ENCODE results near the gene TMEM107. TPM values are rescaled to one million over a fixed set of nuclear protein-coding genes. Genes with fewer than 3 reads are reported as not detected.

Gene TMEM107
- total and polyA plus RNA-seq, 4 experiments from 2014 or later = 25.0 to 43.7 (median 33.9) TPM

GRCh38 chr17:8162997-8163977 is 12.9 kb downstream of the TMEM107 start:
- H3K27ac ChIP-seq (ENCODE audit: low read depth, low read length) = peak overlapping the region; percentile 100
- H3K36me3 Mint-ChIP-seq = peaks cover 24 to 42% of the 10 kb centered on the region in 2 donors
- intact Hi-C loops (cut with micrococcal nuclease) = no loop called here
- peak overlapping the region; percentile 95 to 99 (median 98) for H3K27ac Mint-ChIP-seq
- H3K4me3 Mint-ChIP-seq = peak overlapping the region; percentile 83 to 93 (median 90)
- H3K4me3 ChIP-seq (ENCODE audit: low read length in 2 of 2) = peak overlapping the region; percentile 50 to 98
- H3K36me3 ChIP-seq (ENCODE audit: insufficient read depth, low read length) = peaks cover 28% of the 10 kb centered on the region
- peaks cover 0 to 1% (median 0%) of the 10 kb centered on the region in 8 donors for H3K9me3 Mint-ChIP-seq
- no peaks in the 10 kb centered on the region for H3K9me3 ChIP-seq (ENCODE audit: control insufficient read depth in 1 of 2, low read length in 2 of 2)
- no peaks in the 10 kb centered on the region for H3K27me3 Mint-ChIP-seq
- peak in 2 of 5 donors; percentile 28 to 56 for DNase-seq
- H3K27me3 ChIP-seq (ENCODE audit: insufficient read depth, low read length) = no peaks in the 10 kb centered on the region
- peaks cover 62% of the 10 kb centered on the region for H3K4me1 ChIP-seq (ENCODE audit: insufficient read depth, low read length)
- ChIA-PET CTCF (ENCODE audit: partially characterized antibody) (interaction anchor here (0.7 to 2.4 kb wide), 7 partner anchors 10 to 138 kb away, joined by 4 to 8 read pairs (median 5); no protein-coding TSS in a partner anchor), POLR2A (ENCODE audit: partially characterized antibody) (interaction anchor here (0.6 to 23.4 kb wide), 23 partner anchors 9 to 580 kb away, joined by 3 to 1074 read pairs (median 6); partner anchors contain the start of genes ALOXE3, AURKB, BORCS6 and CTC1)
- peaks cover 47 to 65% (median 54%) of the 10 kb centered on the region in 4 donors for H3K4me1 Mint-ChIP-seq

GRCh38 chr17:8162233-8162996 is 13.8 kb downstream of the TMEM107 start, which contains the start of gene VAMP2:
Gene VAMP2, minus strand, starts transcription at chr17:8162948. Its CDS starts 69 bp downstream, at chr17:8162879.
- peaks cover 24 to 42% of the 10 kb centered on the region in 2 donors for H3K36me3 Mint-ChIP-seq
- H3K36me3 ChIP-seq (ENCODE audit: insufficient read depth, low read length) = peaks cover 30% of the 10 kb centered on the region
- DNase-seq = peak; percentile 84 to 90 (median 89)
- no peaks in the 10 kb centered on the region for H3K27me3 ChIP-seq (ENCODE audit: insufficient read depth, low read length)
- H3K4me1 ChIP-seq (ENCODE audit: insufficient read depth, low read length) = peaks cover 68% of the 10 kb centered on the region
- no peaks in the 10 kb centered on the region for H3K27me3 Mint-ChIP-seq
- H3K27ac ChIP-seq (ENCODE audit: low read depth, low read length) = peak within 1 kb of the TSS; percentile 100
- peak within 1 kb of the TSS; percentile 95 to 99 (median 98) for H3K27ac Mint-ChIP-seq
- ChIA-PET CTCF (ENCODE audit: partially characterized antibody) (interaction anchor here (1.1 to 2.4 kb wide), 4 partner anchors 14 to 138 kb away, joined by 5 to 8 read pairs (median 5); partner anchors contain the start of gene TMEM107), POLR2A (ENCODE audit: partially characterized antibody) (interaction anchor here (1.1 to 23.4 kb wide), 10 partner anchors 8 to 133 kb away, joined by 3 to 1074 read pairs (median 38); partner anchors contain the start of genes BORCS6, CTC1, PER1 and PFAS)
- intact Hi-C loops (cut with micrococcal nuclease) = no loop called here
- H3K9me3 Mint-ChIP-seq = peaks cover 0 to 1% (median 0%) of the 10 kb centered on the region in 8 donors
- H3K9me3 ChIP-seq (ENCODE audit: control insufficient read depth in 1 of 2, low read length in 2 of 2) = no peaks in the 10 kb centered on the region
- H3K4me3 Mint-ChIP-seq = peak within 1 kb of the TSS; percentile 91 to 93 (median 91)
- H3K4me3 ChIP-seq (ENCODE audit: low read length in 2 of 2) = peak within 1 kb of the TSS; percentile 80 to 98
- peaks cover 47 to 66% (median 53%) of the 10 kb centered on the region in 4 donors for H3K4me1 Mint-ChIP-seq

- peak in 3 of 5 donors; percentile 20 to 57 (median 31) for DNase-seq
- H3K27ac ChIP-seq (ENCODE audit: low read depth, low read length) = peak overlapping the region; percentile 100
- H3K36me3 ChIP-seq (ENCODE audit: insufficient read depth, low read length) = peaks cover 30% of the 10 kb centered on the region
- no peaks in the 10 kb centered on the region for H3K27me3 ChIP-seq (ENCODE audit: insufficient read depth, low read length)
- Mint-ChIP-seq H3K4me1 (peaks cover 44 to 64% (median 53%) of the 10 kb centered on the region in 4 donors), H3K27me3 (no peaks in the 10 kb centered on the region), H3K9me3 (peaks cover 0 to 1% (median 0%) of the 10 kb centered on the region in 8 donors), H3K36me3 (peaks cover 24 to 42% of the 10 kb centered on the region in 2 donors), H3K27ac (peak overlapping the region; percentile 93 to 98 (median 96)), H3K4me3 (peak overlapping the region; percentile 91 to 93 (median 91))
- peak overlapping the region; percentile 80 to 98 for H3K4me3 ChIP-seq (ENCODE audit: low read length in 2 of 2)
- CTCF ChIA-PET (ENCODE audit: partially characterized antibody) = interaction anchor here (0.6 to 6.1 kb wide), 9 partner anchors 12 to 139 kb away, joined by 3 to 38 read pairs (median 5); partner anchors contain the start of genes ALOXE3 and TMEM107
- peaks cover 75% of the 10 kb centered on the region for H3K4me1 ChIP-seq (ENCODE audit: insufficient read depth, low read length)
- POLR2A ChIA-PET (ENCODE audit: partially characterized antibody) = interaction anchor here (0.9 to 23.4 kb wide), 13 partner anchors 7 to 134 kb away, joined by 3 to 1074 read pairs (median 34); partner anchors contain the start of genes ALOXE3, BORCS6, CTC1 and HES7
- H3K9me3 ChIP-seq (ENCODE audit: control insufficient read depth in 1 of 2, low read length in 2 of 2) = no peaks in the 10 kb centered on the region
- intact Hi-C loops (cut with micrococcal nuclease) = no loop called here
Observed at GRCh38 chr17:8161289-8162232, 14.6 kb downstream of the TMEM107 start.

- Mint-ChIP-seq H3K27ac (peak overlapping the region; percentile 93 to 98 (median 96)), H3K4me1 (peaks cover 43 to 61% (median 53%) of the 10 kb centered on the region in 4 donors), H3K9me3 (peaks cover 0 to 1% (median 0%) of the 10 kb centered on the region in 8 donors), H3K27me3 (no peaks in the 10 kb centered on the region), H3K4me3 (peak overlapping the region; percentile 91 to 93 (median 91)), H3K36me3 (peaks cover 24 to 42% of the 10 kb centered on the region in 2 donors)
- Histone ChIP-seq H3K4me3 (ENCODE audit: low read length in 2 of 2) (peak overlapping the region; percentile 80 to 98), H3K27ac (ENCODE audit: low read depth, low read length) (peak overlapping the region; percentile 100), H3K36me3 (ENCODE audit: insufficient read depth, low read length) (peaks cover 30% of the 10 kb centered on the region), H3K9me3 (ENCODE audit: control insufficient read depth in 1 of 2, low read length in 2 of 2) (no peaks in the 10 kb centered on the region), H3K4me1 (ENCODE audit: insufficient read depth, low read length) (peaks cover 77% of the 10 kb centered on the region), H3K27me3 (ENCODE audit: insufficient read depth, low read length) (no peaks in the 10 kb centered on the region)
- peak in 1 of 5 donors; percentile 66 for DNase-seq
- intact Hi-C loops (cut with micrococcal nuclease) = no loop called here
- POLR2A ChIA-PET (ENCODE audit: partially characterized antibody) = interaction anchor here (0.9 to 23.4 kb wide), 9 partner anchors 9 to 87 kb away, joined by 3 to 1074 read pairs (median 47); partner anchors contain the start of genes ALOXE3, BORCS6, CTC1 and HES7
- CTCF ChIA-PET (ENCODE audit: partially characterized antibody) = interaction anchor here (0.6 to 6.1 kb wide), 9 partner anchors 10 to 67 kb away, joined by 3 to 38 read pairs (median 5); partner anchors contain the start of genes ALOXE3 and TMEM107
Observed at GRCh38 chr17:8160741-8161221, 15.4 kb downstream of the TMEM107 start.

GRCh38 chr17:8160224-8160577 is 16.0 kb downstream of the TMEM107 start:
- CTCF ChIA-PET (ENCODE audit: partially characterized antibody) = interaction anchor here (1.0 to 7.7 kb wide), 6 partner anchors 10 to 66 kb away, joined by 3 to 93 read pairs (median 5); partner anchors contain the start of genes ALOXE3 and TMEM107
- H3K27ac ChIP-seq (ENCODE audit: low read depth, low read length) = peak overlapping the region; percentile 44
- intact Hi-C loops (cut with micrococcal nuclease) = no loop called here
- H3K4me3 ChIP-seq (ENCODE audit: low read length in 2 of 2) = no peak overlapping the region
- peaks cover 30% of the 10 kb centered on the region for H3K36me3 ChIP-seq (ENCODE audit: insufficient read depth, low read length)
- H3K27me3 ChIP-seq (ENCODE audit: insufficient read depth, low read length) = no peaks in the 10 kb centered on the region
- no peaks in the 10 kb centered on the region for H3K9me3 ChIP-seq (ENCODE audit: control insufficient read depth in 1 of 2, low read length in 2 of 2)
- peak overlapping the region; percentile 69 to 93 (median 91) for H3K4me3 Mint-ChIP-seq
- no peak for DNase-seq
- H3K27ac Mint-ChIP-seq = peak overlapping the region; percentile 89 to 98 (median 96)
- H3K36me3 Mint-ChIP-seq = peaks cover 24 to 46% of the 10 kb centered on the region in 2 donors
- peaks cover 0 to 1% (median 0%) of the 10 kb centered on the region in 8 donors for H3K9me3 Mint-ChIP-seq
- H3K4me1 ChIP-seq (ENCODE audit: insufficient read depth, low read length) = peaks cover 80% of the 10 kb centered on the region
- H3K4me1 Mint-ChIP-seq = peaks cover 46 to 63% (median 54%) of the 10 kb centered on the region in 4 donors
- POLR2A ChIA-PET (ENCODE audit: partially characterized antibody) = interaction anchor here (2.4 to 23.4 kb wide), 7 partner anchors 9 to 88 kb away, joined by 6 to 1074 read pairs (median 83); partner anchors contain the start of genes ALOXE3, BORCS6, CTC1 and PER1
- H3K27me3 Mint-ChIP-seq = no peaks in the 10 kb centered on the region
